GM19239 (cell line): ENCODE results near the gene HIPK2.

ENCODE experiments used
- DNase-seq: peaks from one replicate; pipeline ENCODE4 v3.0.0; 2011; ENCODE audit warnings: low spot score; ENCODE audit not compliant: insufficient read length
- FAIRE-seq: peaks from 2 replicates; lab custom pipeline; 2011; peaks lifted over from hg19 to GRCh38; lab: Jason Lieb, UNC

Gene HIPK2

GRCh38 chr7:139580435-139580834 lies 197.4 kb downstream of the HIPK2 start:
- no peak for FAIRE-seq
- DNase-seq = no peak

- FAIRE-seq (no peak), DNase-seq (no peak)
Measured at GRCh38 chr7:139576179-139576973, 201.4 kb downstream of the HIPK2 start.

- DNase-seq (no peak), FAIRE-seq (no peak)
Measured at GRCh38 chr7:139575338-139575680, 202.5 kb downstream of the HIPK2 start.

GRCh38 chr7:139574618-139575337 lies 203.0 kb downstream of the HIPK2 start:
- FAIRE-seq = no peak

GRCh38 chr7:139573871-139574270 lies 203.9 kb downstream of the HIPK2 start:
- DNase-seq = no peak
- FAIRE-seq = no peak

More at GRCh38 chr7:139574618-139575337, 203.0 kb downstream of the HIPK2 start:
- DNase-seq = no peak

GRCh38 chr7:139572704-139573385 lies 205.0 kb downstream of the HIPK2 start:
- DNase-seq (no peak), FAIRE-seq (no peak)

GRCh38 chr7:139572071-139572470 lies 205.7 kb downstream of the HIPK2 start:
- DNase-seq = no peak
- FAIRE-seq = no peak

- DNase-seq (no peak), FAIRE-seq (no peak)
Measured at GRCh38 chr7:139571651-139572050, 206.1 kb downstream of the HIPK2 start.

GRCh38 chr7:139571190-139571589 lies 206.6 kb downstream of the HIPK2 start:
- no peak for FAIRE-seq
- DNase-seq = no peak

GRCh38 chr7:139570626-139571025 lies 207.2 kb downstream of the HIPK2 start:
- no peak for DNase-seq
- FAIRE-seq = no peak

GRCh38 chr7:139570119-139570518 lies 207.7 kb downstream of the HIPK2 start:
- no peak for FAIRE-seq
- DNase-seq = no peak

- DNase-seq = no peak
- no peak for FAIRE-seq
Measured at GRCh38 chr7:139568813-139569490, 208.8 kb downstream of the HIPK2 start.

- FAIRE-seq = no peak
Measured at GRCh38 chr7:139568346-139568675, 209.5 kb downstream of the HIPK2 start.

GRCh38 chr7:139567647-139568345 lies 210.0 kb downstream of the HIPK2 start:
- FAIRE-seq (no peak), DNase-seq (no peak)

More at GRCh38 chr7:139568346-139568675, 209.5 kb downstream of the HIPK2 start:
- DNase-seq = no peak

- DNase-seq (no peak), FAIRE-seq (no peak)
Measured at GRCh38 chr7:139566736-139567646, 210.8 kb downstream of the HIPK2 start.

- FAIRE-seq (no peak), DNase-seq (no peak)
Measured at GRCh38 chr7:139566075-139566474, 211.7 kb downstream of the HIPK2 start.

- FAIRE-seq (no peak), DNase-seq (no peak)
Measured at GRCh38 chr7:139563856-139564255, 213.9 kb downstream of the HIPK2 start.

- FAIRE-seq (no peak), DNase-seq (no peak)
Measured at GRCh38 chr7:139562961-139563565, 214.7 kb downstream of the HIPK2 start.

- no peak for FAIRE-seq
- DNase-seq = no peak
Measured at GRCh38 chr7:139562491-139562890, 215.3 kb downstream of the HIPK2 start.
